Measurements from ENCODE around the gene IQCC.

The IQCC gene

DNA sequence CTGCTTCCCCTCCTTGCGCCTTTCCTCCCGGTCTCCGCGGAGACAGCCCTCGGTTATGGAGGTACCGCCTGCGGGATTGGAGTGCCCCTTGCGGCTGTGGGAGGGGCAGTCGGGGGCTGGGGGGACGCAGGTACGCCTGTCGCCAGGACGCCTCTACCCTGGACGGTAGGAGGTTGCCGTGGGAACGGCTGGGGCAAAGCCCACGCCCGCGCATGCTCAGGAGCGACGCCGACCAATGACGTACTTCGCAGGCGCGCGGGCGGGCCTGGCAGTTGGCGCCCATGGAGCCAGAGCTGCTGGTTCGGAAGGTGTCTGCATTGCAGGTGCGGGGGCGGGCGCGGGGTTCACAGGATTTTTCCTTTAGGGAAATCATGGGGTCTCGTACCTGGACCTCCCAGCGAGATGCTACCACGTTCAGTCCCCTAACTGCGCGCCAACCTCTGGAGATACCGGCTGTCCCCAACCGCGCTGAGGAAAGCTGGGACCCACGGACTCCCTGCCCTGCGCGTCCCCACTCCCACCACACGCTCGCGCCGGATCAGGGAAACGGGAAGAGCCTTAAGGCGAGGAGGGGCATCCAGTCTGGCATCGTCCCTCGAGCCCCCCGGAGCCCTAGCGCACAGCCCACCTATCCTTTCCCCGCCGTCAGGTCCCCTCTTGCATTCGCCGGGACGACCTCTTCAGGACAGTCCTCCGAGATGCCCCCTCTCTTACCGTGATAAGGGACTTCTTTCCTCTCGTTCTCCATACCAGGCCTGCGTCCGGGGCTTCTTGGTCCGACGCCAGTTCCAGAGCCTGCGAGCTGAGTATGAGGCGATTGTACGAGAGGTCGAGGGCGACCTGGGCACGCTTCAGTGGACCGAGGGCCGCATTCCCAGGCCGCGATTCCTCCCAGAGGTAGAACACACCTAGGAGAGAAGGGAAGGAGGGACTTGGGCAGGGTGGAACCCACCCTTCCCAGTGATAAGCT, at the start of gene IQCC:
Gene IQCC, plus strand, starts transcription at position 271 of the 970 bp plus-strand sequence. Its CDS starts 11 bp downstream, at position 282.
- Histone ChIP-seq H3K27ac (ENCODE audit: extremely low read depth, low read depth, low read length) (peak within 1 kb of the TSS; percentile 48; the same call in 1 of the 2 replicates), H3K4me3 (ENCODE audit: low read depth, low read length) (peak within 1 kb of the TSS; percentile 73), H3K9me3 (ENCODE audit: control insufficient read depth, insufficient read depth, low read depth, low read length) (no peaks in the 10 kb centered on the region), H3K36me3 (ENCODE audit: control insufficient read depth in 2 of 2, insufficient read depth in 1 of 2, low read length in 2 of 2) (peaks cover 0 to 40% of the 10 kb centered on the region in 2 experiments; a peak in 1 of 3 replicates), H3K4me1 (ENCODE audit: control insufficient read depth, insufficient read depth, low read length) (peaks cover 4% of the 10 kb centered on the region)
- CTCF ChIA-PET, result interaction anchor here (0.5 to 1.0 kb wide), 5 partner anchors 10 to 370 kb away, joined by 3 to 5 read pairs (median 4); no protein-coding TSS in a partner anchor
- POLR2A ChIA-PET, result interaction anchor here (0.6 to 3.0 kb wide), 11 partner anchors 10 to 203 kb away, joined by 3 to 12 read pairs (median 4); partner anchors contain the start of genes BSDC1, KHDRBS1, KPNA6 and MARCKSL1
- TF ChIP-seq YY1 (tag by site-specific recombination; IDR thresholded peaks at IDR 0.05) (peak; percentile 32; the same call in 1 of the 2 replicates), ATF2 (tag by site-specific recombination; IDR thresholded peaks at IDR 0.05; ENCODE audit: low read depth) (peak; percentile 89), HOXA7 (CRISPR knock-in tag; IDR thresholded peaks at IDR 0.05; ENCODE audit: borderline replicate concordance) (no peak), ZBTB10 (tag by site-specific recombination; IDR thresholded peaks at IDR 0.05) (0 out of 2 replicates have a peak, but pooled peaks have one; percentile 23), ZNF768 (tag by site-specific recombination; IDR thresholded peaks at IDR 0.05) (no peak), ZNF677 (tag by site-specific recombination; IDR thresholded peaks at IDR 0.05) (no peak), ZNF777 (tag by site-specific recombination; IDR thresholded peaks at IDR 0.05; ENCODE audit: borderline replicate concordance) (peak; percentile 86; the same call in 1 of the 2 replicates), ZNF561 (tag by site-specific recombination; IDR thresholded peaks at IDR 0.05; ENCODE audit: borderline replicate concordance) (peak; percentile 42; the same call in 1 of the 2 replicates), KLF1 (tag by site-specific recombination; IDR thresholded peaks at IDR 0.05) (peak; percentile 42), ZNF121 (tag by site-specific recombination; IDR thresholded peaks at IDR 0.05) (0 out of 2 replicates have a peak, but pooled peaks have one; percentile 27), ZBTB8A (tag by site-specific recombination; IDR thresholded peaks at IDR 0.05) (peak; percentile 49), HIC1 (tag by site-specific recombination; IDR thresholded peaks at IDR 0.05) (peak; percentile 80), KLF9 (tag by site-specific recombination; IDR thresholded peaks at IDR 0.05; ENCODE audit: low read depth) (0 out of 2 replicates have a peak, but pooled peaks have one; percentile 35), SP7 (tag by site-specific recombination; IDR thresholded peaks at IDR 0.05) (peak; percentile 74)
- TF ChIP-seq, protein P1, sequence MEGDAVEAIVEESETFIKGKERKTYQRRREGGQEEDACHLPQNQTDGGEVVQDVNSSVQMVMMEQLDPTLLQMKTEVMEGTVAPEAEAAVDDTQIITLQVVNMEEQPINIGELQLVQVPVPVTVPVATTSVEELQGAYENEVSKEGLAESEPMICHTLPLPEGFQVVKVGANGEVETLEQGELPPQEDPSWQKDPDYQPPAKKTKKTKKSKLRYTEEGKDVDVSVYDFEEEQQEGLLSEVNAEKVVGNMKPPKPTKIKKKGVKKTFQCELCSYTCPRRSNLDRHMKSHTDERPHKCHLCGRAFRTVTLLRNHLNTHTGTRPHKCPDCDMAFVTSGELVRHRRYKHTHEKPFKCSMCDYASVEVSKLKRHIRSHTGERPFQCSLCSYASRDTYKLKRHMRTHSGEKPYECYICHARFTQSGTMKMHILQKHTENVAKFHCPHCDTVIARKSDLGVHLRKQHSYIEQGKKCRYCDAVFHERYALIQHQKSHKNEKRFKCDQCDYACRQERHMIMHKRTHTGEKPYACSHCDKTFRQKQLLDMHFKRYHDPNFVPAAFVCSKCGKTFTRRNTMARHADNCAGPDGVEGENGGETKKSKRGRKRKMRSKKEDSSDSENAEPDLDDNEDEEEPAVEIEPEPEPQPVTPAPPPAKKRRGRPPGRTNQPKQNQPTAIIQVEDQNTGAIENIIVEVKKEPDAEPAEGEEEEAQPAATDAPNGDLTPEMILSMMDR (tag by site-specific recombination; IDR thresholded peaks at IDR 0.05), result peak; percentile 95
- TF ChIP-seq, protein P2, sequence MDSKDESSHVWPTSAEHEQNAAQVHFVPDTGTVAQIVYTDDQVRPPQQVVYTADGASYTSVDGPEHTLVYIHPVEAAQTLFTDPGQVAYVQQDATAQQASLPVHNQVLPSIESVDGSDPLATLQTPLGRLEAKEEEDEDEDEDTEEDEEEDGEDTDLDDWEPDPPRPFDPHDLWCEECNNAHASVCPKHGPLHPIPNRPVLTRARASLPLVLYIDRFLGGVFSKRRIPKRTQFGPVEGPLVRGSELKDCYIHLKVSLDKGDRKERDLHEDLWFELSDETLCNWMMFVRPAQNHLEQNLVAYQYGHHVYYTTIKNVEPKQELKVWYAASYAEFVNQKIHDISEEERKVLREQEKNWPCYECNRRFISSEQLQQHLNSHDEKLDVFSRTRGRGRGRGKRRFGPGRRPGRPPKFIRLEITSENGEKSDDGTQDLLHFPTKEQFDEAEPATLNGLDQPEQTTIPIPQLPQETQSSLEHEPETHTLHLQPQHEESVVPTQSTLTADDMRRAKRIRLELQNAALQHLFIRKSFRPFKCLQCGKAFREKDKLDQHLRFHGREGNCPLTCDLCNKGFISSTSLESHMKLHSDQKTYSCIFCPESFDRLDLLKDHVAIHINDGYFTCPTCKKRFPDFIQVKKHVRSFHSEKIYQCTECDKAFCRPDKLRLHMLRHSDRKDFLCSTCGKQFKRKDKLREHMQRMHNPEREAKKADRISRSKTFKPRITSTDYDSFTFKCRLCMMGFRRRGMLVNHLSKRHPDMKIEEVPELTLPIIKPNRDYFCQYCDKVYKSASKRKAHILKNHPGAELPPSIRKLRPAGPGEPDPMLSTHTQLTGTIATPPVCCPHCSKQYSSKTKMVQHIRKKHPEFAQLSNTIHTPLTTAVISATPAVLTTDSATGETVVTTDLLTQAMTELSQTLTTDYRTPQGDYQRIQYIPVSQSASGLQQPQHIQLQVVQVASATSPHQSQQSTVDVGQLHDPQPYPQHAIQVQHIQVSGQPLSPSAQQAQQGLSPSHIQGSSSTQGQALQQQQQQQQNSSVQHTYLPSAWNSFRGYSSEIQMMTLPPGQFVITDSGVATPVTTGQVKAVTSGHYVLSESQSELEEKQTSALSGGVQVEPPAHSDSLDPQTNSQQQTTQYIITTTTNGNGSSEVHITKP (tag by site-specific recombination; IDR thresholded peaks at IDR 0.05), result peak; percentile 59
- TF ChIP-seq, protein P3, sequence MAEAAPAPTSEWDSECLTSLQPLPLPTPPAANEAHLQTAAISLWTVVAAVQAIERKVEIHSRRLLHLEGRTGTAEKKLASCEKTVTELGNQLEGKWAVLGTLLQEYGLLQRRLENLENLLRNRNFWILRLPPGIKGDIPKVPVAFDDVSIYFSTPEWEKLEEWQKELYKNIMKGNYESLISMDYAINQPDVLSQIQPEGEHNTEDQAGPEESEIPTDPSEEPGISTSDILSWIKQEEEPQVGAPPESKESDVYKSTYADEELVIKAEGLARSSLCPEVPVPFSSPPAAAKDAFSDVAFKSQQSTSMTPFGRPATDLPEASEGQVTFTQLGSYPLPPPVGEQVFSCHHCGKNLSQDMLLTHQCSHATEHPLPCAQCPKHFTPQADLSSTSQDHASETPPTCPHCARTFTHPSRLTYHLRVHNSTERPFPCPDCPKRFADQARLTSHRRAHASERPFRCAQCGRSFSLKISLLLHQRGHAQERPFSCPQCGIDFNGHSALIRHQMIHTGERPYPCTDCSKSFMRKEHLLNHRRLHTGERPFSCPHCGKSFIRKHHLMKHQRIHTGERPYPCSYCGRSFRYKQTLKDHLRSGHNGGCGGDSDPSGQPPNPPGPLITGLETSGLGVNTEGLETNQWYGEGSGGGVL (tag by site-specific recombination; IDR thresholded peaks at IDR 0.05), result no peak
- TF ChIP-seq, protein P4, sequence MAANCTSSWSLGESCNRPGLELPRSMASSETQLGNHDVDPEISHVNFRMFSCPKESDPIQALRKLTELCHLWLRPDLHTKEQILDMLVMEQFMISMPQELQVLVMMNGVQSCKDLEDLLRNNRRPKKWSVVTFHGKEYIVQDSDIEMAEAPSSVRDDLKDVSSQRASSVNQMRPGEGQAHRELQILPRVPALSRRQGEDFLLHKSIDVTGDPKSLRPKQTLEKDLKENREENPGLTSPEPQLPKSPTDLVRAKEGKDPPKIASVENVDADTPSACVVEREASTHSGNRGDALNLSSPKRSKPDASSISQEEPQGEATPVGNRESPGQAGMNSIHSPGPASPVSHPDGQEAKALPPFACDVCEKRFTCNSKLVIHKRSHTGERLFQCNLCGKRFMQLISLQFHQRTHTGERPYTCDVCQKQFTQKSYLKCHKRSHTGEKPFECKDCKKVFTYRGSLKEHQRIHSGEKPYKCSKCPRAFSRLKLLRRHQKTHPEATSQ (tag by site-specific recombination; IDR thresholded peaks at IDR 0.05), result no peak
